Loucy (cell line): ENCODE results near the gene PROC.

ENCODE experiments used
- H2AFZ ChIP-seq: fragments of 200-600 bp; sonication (generic); 2 replicates; pipeline ENCODE4 v1.6.0; 2016; ENCODE audit warnings: antibody characterized with exemption, mild to moderate bottlenecking, low read length, moderate library complexity
- H3F3A ChIP-seq: fragments of 200-600 bp; 2 replicates; pipeline ENCODE4 v1.6.0; 2016; ENCODE audit warnings: antibody characterized with exemption, low read depth, mild to moderate bottlenecking
- H3K27me3 ChIP-seq: fragments of 200-600 bp; sonication (generic); 2 replicates; pipeline ENCODE4 v1.6.1; 2014; ENCODE audit warnings: low read length, mild to moderate bottlenecking; ENCODE audit not compliant: insufficient read depth, poor library complexity, severe bottlenecking
- H3K36me3 ChIP-seq: fragments of 200-600 bp; sonication (generic); 2 replicates; pipeline ENCODE4 v1.6.1; 2016; ENCODE audit warnings: low read length; ENCODE audit not compliant: insufficient read depth
- H3K4me1 ChIP-seq: fragments of 200-600 bp; sonication (generic); 2 replicates; pipeline ENCODE4 v1.5.1; 2014; ENCODE audit warnings: low read length, mild to moderate bottlenecking; ENCODE audit not compliant: insufficient read depth, poor library complexity, severe bottlenecking
- H3K4me2 ChIP-seq: fragments of 200-600 bp; sonication (generic); 2 replicates; pipeline ENCODE4 v1.6.0; 2014; ENCODE audit warnings: antibody characterized with exemption, low read length, low read depth, mild to moderate bottlenecking; ENCODE audit not compliant: poor library complexity, severe bottlenecking
- H3K4me3 ChIP-seq: fragments of 200-600 bp; sonication (generic); 2 replicates; pipeline ENCODE4 v1.5.1; 2014; ENCODE audit warnings: low read length, mild to moderate bottlenecking, mixed read lengths; ENCODE audit not compliant: poor library complexity, severe bottlenecking
- H3K79me2 ChIP-seq: fragments of 200-600 bp; sonication (generic); 2 replicates; pipeline ENCODE4 v1.6.1; 2014; ENCODE audit warnings: low read length; ENCODE audit not compliant: insufficient read depth
- H3K9ac ChIP-seq: fragments of 200-600 bp; sonication (generic); 2 replicates; pipeline ENCODE4 v1.6.0; 2014; ENCODE audit warnings: mild to moderate bottlenecking, low read depth, low read length, moderate library complexity; ENCODE audit not compliant: poor library complexity, severe bottlenecking
- H3K9me2 ChIP-seq: fragments of 200-600 bp; sonication (generic); replicated peaks from 2 replicates; pipeline ENCODE4 v1.6.1; 2016; ENCODE audit warnings: low read depth, low read length, mixed read lengths
- H3K9me3 ChIP-seq: fragments of 200-600 bp; sonication (generic); 2 replicates; pipeline ENCODE4 v1.6.1; 2014; ENCODE audit warnings: mild to moderate bottlenecking, antibody characterized with exemption, low read length, low read depth; ENCODE audit not compliant: insufficient read depth
- H4K20me1 ChIP-seq: fragments of 200-600 bp; sonication (generic); 2 replicates; pipeline ENCODE4 v1.6.0; 2014; ENCODE audit warnings: antibody characterized with exemption, low read length, mild to moderate bottlenecking; ENCODE audit not compliant: insufficient read depth, poor library complexity, severe bottlenecking
- EZH2phosphoT487 ChIP-seq: fragments of 200-600 bp; IDR thresholded peaks from 2 replicates; pipeline ENCODE4 v1.6.1; 2018; ENCODE audit warnings: antibody characterized with exemption, mild to moderate bottlenecking, moderate library complexity, borderline replicate concordance
- TF ChIP-seq, protein P1 (sequence below): fragments of 200-600 bp; sonication (generic); conservative IDR thresholded peaks from 2 replicates; pipeline ENCODE4 v1.5.1; 2014; ENCODE audit warnings: mild to moderate bottlenecking, antibody characterized with exemption, low read length

PROC gene

GRCh38 chr2:127426501-127427354, 8.5 kb downstream of the PROC start:
- no peak overlapping the region for H2AFZ ChIP-seq
- H3K79me2 ChIP-seq: no peaks in the 10 kb centered on the region
- no peaks in the 10 kb centered on the region for H3K4me1 ChIP-seq
- H3F3A ChIP-seq: no peaks in the 10 kb centered on the region
- no peaks in the 10 kb centered on the region for H4K20me1 ChIP-seq
- no peak overlapping the region for H3K4me3 ChIP-seq
- no peak overlapping the region for H3K9ac ChIP-seq
- no peaks in the 10 kb centered on the region for H3K36me3 ChIP-seq
- no peaks in the 10 kb centered on the region for H3K27me3 ChIP-seq
- no peak for TF ChIP-seq EZH2phosphoT487
- TF ChIP-seq, protein P1, sequence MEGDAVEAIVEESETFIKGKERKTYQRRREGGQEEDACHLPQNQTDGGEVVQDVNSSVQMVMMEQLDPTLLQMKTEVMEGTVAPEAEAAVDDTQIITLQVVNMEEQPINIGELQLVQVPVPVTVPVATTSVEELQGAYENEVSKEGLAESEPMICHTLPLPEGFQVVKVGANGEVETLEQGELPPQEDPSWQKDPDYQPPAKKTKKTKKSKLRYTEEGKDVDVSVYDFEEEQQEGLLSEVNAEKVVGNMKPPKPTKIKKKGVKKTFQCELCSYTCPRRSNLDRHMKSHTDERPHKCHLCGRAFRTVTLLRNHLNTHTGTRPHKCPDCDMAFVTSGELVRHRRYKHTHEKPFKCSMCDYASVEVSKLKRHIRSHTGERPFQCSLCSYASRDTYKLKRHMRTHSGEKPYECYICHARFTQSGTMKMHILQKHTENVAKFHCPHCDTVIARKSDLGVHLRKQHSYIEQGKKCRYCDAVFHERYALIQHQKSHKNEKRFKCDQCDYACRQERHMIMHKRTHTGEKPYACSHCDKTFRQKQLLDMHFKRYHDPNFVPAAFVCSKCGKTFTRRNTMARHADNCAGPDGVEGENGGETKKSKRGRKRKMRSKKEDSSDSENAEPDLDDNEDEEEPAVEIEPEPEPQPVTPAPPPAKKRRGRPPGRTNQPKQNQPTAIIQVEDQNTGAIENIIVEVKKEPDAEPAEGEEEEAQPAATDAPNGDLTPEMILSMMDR: no peak
- H3K9me2 ChIP-seq: no peaks in the 10 kb centered on the region
- no peaks in the 10 kb centered on the region for H3K9me3 ChIP-seq
- no peak overlapping the region for H3K4me2 ChIP-seq

DNA sequence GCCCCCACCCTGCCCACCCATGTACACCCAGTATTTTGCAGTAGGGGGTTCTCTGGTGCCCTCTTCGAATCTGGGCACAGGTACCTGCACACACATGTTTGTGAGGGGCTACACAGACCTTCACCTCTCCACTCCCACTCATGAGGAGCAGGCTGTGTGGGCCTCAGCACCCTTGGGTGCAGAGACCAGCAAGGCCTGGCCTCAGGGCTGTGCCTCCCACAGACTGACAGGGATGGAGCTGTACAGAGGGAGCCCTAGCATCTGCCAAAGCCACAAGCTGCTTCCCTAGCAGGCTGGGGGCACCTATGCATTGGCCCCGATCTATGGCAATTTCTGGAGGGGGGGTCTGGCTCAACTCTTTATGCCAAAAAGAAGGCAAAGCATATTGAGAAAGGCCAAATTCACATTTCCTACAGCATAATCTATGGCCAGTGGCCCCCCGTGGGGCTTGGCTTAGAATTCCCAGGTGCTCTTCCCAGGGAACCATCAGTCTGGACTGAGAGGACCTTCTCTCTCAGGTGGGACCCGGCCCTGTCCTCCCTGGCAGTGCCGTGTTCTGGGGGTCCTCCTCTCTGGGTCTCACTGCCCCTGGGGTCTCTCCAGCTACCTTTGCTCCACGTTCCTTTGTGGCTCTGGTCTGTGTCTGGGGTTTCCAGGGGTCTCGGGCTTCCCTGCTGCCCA, 9.3 kb downstream of the PROC start:
- Histone ChIP-seq H3K9me2 (no peaks in the 10 kb centered on the region), H4K20me1 (no peaks in the 10 kb centered on the region), H3K4me3 (no peak overlapping the region), H3K9ac (no peak overlapping the region), H3F3A (no peaks in the 10 kb centered on the region), H3K4me2 (no peak overlapping the region), H3K27me3 (no peaks in the 10 kb centered on the region), H3K36me3 (no peaks in the 10 kb centered on the region), H3K79me2 (no peaks in the 10 kb centered on the region), H2AFZ (no peak overlapping the region), H3K4me1 (no peaks in the 10 kb centered on the region), H3K9me3 (no peaks in the 10 kb centered on the region)
- TF ChIP-seq, protein P1: no peak
- no peak for TF ChIP-seq EZH2phosphoT487

DNA sequence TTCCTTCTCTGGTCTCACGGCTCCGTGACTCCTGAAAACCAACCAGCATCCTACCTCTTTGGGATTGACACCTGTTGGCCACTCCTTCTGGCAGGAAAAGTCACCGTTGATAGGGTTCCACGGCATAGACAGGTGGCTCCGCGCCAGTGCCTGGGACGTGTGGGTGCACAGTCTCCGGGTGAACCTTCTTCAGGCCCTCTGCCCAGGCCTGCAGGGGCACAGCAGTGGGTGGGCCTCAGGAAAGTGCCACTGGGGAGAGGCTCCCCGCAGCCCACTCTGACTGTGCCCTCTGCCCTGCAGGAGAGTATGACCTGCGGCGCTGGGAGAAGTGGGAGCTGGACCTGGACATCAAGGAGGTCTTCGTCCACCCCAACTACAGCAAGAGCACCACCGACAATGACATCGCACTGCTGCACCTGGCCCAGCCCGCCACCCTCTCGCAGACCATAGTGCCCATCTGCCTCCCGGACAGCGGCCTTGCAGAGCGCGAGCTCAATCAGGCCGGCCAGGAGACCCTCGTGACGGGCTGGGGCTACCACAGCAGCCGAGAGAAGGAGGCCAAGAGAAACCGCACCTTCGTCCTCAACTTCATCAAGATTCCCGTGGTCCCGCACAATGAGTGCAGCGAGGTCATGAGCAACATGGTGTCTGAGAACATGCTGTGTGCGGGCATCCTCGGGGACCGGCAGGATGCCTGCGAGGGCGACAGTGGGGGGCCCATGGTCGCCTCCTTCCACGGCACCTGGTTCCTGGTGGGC, 10.0 kb downstream of the PROC start:
- Histone ChIP-seq H3K9ac (no peak overlapping the region), H4K20me1 (no peaks in the 10 kb centered on the region), H3K79me2 (no peaks in the 10 kb centered on the region), H3K4me1 (no peaks in the 10 kb centered on the region), H2AFZ (no peak overlapping the region), H3K4me3 (no peak overlapping the region), H3K4me2 (no peak overlapping the region), H3K9me2 (no peaks in the 10 kb centered on the region), H3K9me3 (no peaks in the 10 kb centered on the region), H3K27me3 (no peaks in the 10 kb centered on the region), H3K36me3 (no peaks in the 10 kb centered on the region), H3F3A (no peaks in the 10 kb centered on the region)
- TF ChIP-seq, protein P1: no peak
- TF ChIP-seq EZH2phosphoT487: no peak
